Measurements from ENCODE around the gene ZMAT2. TPM values are rescaled to one million over a fixed set of nuclear protein-coding genes. Genes with fewer than 3 reads are reported as not detected.
A peak's percentile ranks its signal among the peaks of the same experiment; 100 is the strongest.
"Not testable (repeated sequence)": the region's sequence is repeated elsewhere in the genome, so short reads cannot be mapped to it uniquely, and the experiment has no call there.

ZMAT2 gene
- total RNA-seq (2014; rRNA removed; shearing (Covaris generic)), result 99.1 and 114 TPM in 2 replicates

GRCh38 chr5:140700177-140701144 lies at the start of gene ZMAT2:
TSS of gene ZMAT2 (plus strand) at chr5:140700447. CDS start at chr5:140700461, 14 bp downstream.
- no peak within 1 kb of the TSS for H3K27ac ChIP-seq
- H3K9me3 ChIP-seq (replicated peaks), result no peaks in the 10 kb centered on the region
- peaks cover 94% of the 10 kb centered on the region for H3K36me3 ChIP-seq
- peak within 1 kb of the TSS; percentile 53 for H3K4me3 ChIP-seq
- H3K27me3 ChIP-seq (replicated peaks), result no peaks in the 10 kb centered on the region
- peaks cover 8% of the 10 kb centered on the region for H3K4me1 ChIP-seq (replicated peaks)
- peak; percentile 90 to 98 for DNase-seq (ENCODE audit: low read depth in 1 of 2, low spot score in 2 of 2)

GRCh38 chr5:140658870-140659269 lies 41.4 kb upstream of the ZMAT2 start:
- H3K4me3 ChIP-seq, result no peak overlapping the region
- DNase-seq (ENCODE audit: low read depth in 1 of 2, low spot score in 2 of 2), result no peak
- peaks cover 5% of the 10 kb centered on the region for H3K4me1 ChIP-seq (replicated peaks)
- no peaks in the 10 kb centered on the region for H3K9me3 ChIP-seq (replicated peaks)
- no peaks in the 10 kb centered on the region for H3K27me3 ChIP-seq (replicated peaks)
- peaks cover 92% of the 10 kb centered on the region for H3K36me3 ChIP-seq
- H3K27ac ChIP-seq, result no peak overlapping the region

- not testable (repeated sequence) for H3K27me3 ChIP-seq (replicated peaks); H3K27ac ChIP-seq; DNase-seq (ENCODE audit: low read depth in 1 of 2, low spot score in 2 of 2); H3K4me3 ChIP-seq; H3K4me1 ChIP-seq (replicated peaks); H3K9me3 ChIP-seq (replicated peaks)
- H3K36me3 ChIP-seq, result peaks cover 82% of the 10 kb centered on the region
These were observed 39.9 kb upstream of the ZMAT2 start for GRCh38 chr5:140660371-140660770.

GRCh38 chr5:140664030-140664358 lies 36.3 kb upstream of the ZMAT2 start:
- Histone ChIP-seq H3K36me3 (peaks cover 82% of the 10 kb centered on the region), H3K4me3 (peak overlapping the region; percentile 60)
- DNase-seq (ENCODE audit: low read depth in 1 of 2, low spot score in 2 of 2), result no peak

GRCh38 chr5:140664359-140665119 lies 35.7 kb upstream of the ZMAT2 start, which contains the start of gene WDR55:
TSS of gene WDR55 (plus strand) at chr5:140664904. CDS start at chr5:140664913, 9 bp downstream.
- peaks cover 13% of the 10 kb centered on the region for H3K4me1 ChIP-seq (replicated peaks)
- peaks cover 82% of the 10 kb centered on the region for H3K36me3 ChIP-seq
- no peaks in the 10 kb centered on the region for H3K27me3 ChIP-seq (replicated peaks)
- H3K9me3 ChIP-seq (replicated peaks), result no peaks in the 10 kb centered on the region
- peak within 1 kb of the TSS; percentile 51 for H3K27ac ChIP-seq
- H3K4me3 ChIP-seq, result peak within 1 kb of the TSS; percentile 60
- peak; percentile 98 to 99 for DNase-seq (ENCODE audit: low read depth in 1 of 2, low spot score in 2 of 2)

More at GRCh38 chr5:140664030-140664358, 36.3 kb upstream of the ZMAT2 start:
- no peaks in the 10 kb centered on the region for H3K9me3 ChIP-seq (replicated peaks)
- H3K27ac ChIP-seq, result peak overlapping the region; percentile 51
- H3K27me3 ChIP-seq (replicated peaks), result no peaks in the 10 kb centered on the region
- peaks cover 13% of the 10 kb centered on the region for H3K4me1 ChIP-seq (replicated peaks)

GRCh38 chr5:140671035-140671434 lies 29.2 kb upstream of the ZMAT2 start:
- H3K36me3 ChIP-seq, result peaks cover 98% of the 10 kb centered on the region
- not testable (repeated sequence) for H3K4me1 ChIP-seq (replicated peaks); H3K4me3 ChIP-seq; H3K27me3 ChIP-seq (replicated peaks); DNase-seq (ENCODE audit: low read depth in 1 of 2, low spot score in 2 of 2); H3K9me3 ChIP-seq (replicated peaks); H3K27ac ChIP-seq

GRCh38 chr5:140671472-140672125 lies 28.6 kb upstream of the ZMAT2 start:
- H3K27me3 ChIP-seq (replicated peaks), result no peaks in the 10 kb centered on the region
- H3K36me3 ChIP-seq, result peaks cover 98% of the 10 kb centered on the region
- no peak overlapping the region for H3K27ac ChIP-seq
- H3K4me1 ChIP-seq (replicated peaks), result no peaks in the 10 kb centered on the region
- no peaks in the 10 kb centered on the region for H3K9me3 ChIP-seq (replicated peaks)
- no peak for DNase-seq (ENCODE audit: low read depth in 1 of 2, low spot score in 2 of 2)
- H3K4me3 ChIP-seq, result no peak overlapping the region

- Histone ChIP-seq H3K4me3 (no peak overlapping the region), H3K4me1 (replicated peaks) (no peaks in the 10 kb centered on the region), H3K36me3 (peaks cover 98% of the 10 kb centered on the region), H3K27me3 (replicated peaks) (no peaks in the 10 kb centered on the region), H3K27ac (no peak overlapping the region), H3K9me3 (replicated peaks) (no peaks in the 10 kb centered on the region)
- no peak for DNase-seq (ENCODE audit: low read depth in 1 of 2, low spot score in 2 of 2)
These were observed 27.6 kb upstream of the ZMAT2 start for GRCh38 chr5:140672455-140673186.

- Histone ChIP-seq H3K36me3 (peaks cover 98% of the 10 kb centered on the region), H3K4me1 (replicated peaks) (no peaks in the 10 kb centered on the region), H3K27ac (no peak within 1 kb of the TSS), H3K9me3 (replicated peaks) (no peaks in the 10 kb centered on the region), H3K27me3 (replicated peaks) (no peaks in the 10 kb centered on the region), H3K4me3 (no peak within 1 kb of the TSS)
- DNase-seq (ENCODE audit: low read depth in 1 of 2, low spot score in 2 of 2), result peak in 1 of 2 experiments; percentile 51
These were observed 26.9 kb upstream of the ZMAT2 start, which contains the start of gene DND1 for GRCh38 chr5:140673187-140673976. TSS of gene DND1 (minus strand) at chr5:140673576. CDS start at chr5:140673542, 34 bp downstream.

GRCh38 chr5:140674211-140674610 lies 26.0 kb upstream of the ZMAT2 start:
- no peaks in the 10 kb centered on the region for H3K9me3 ChIP-seq (replicated peaks)
- no peak overlapping the region for H3K4me3 ChIP-seq
- peaks cover 98% of the 10 kb centered on the region for H3K36me3 ChIP-seq
- no peaks in the 10 kb centered on the region for H3K4me1 ChIP-seq (replicated peaks)
- no peak overlapping the region for H3K27ac ChIP-seq
- H3K27me3 ChIP-seq (replicated peaks), result no peaks in the 10 kb centered on the region
- no peak for DNase-seq (ENCODE audit: low read depth in 1 of 2, low spot score in 2 of 2)

- H3K27ac ChIP-seq, result no peak overlapping the region
- no peaks in the 10 kb centered on the region for H3K27me3 ChIP-seq (replicated peaks)
- H3K36me3 ChIP-seq, result peaks cover 98% of the 10 kb centered on the region
- no peak overlapping the region for H3K4me3 ChIP-seq
- H3K9me3 ChIP-seq (replicated peaks), result no peaks in the 10 kb centered on the region
- DNase-seq (ENCODE audit: low read depth in 1 of 2, low spot score in 2 of 2), result no peak
- H3K4me1 ChIP-seq (replicated peaks), result no peaks in the 10 kb centered on the region
These were observed 25.6 kb upstream of the ZMAT2 start for GRCh38 chr5:140674629-140675028.

- no peak overlapping the region for H3K4me3 ChIP-seq
- H3K36me3 ChIP-seq, result peaks cover 100% of the 10 kb centered on the region
- no peaks in the 10 kb centered on the region for H3K9me3 ChIP-seq (replicated peaks)
- H3K27ac ChIP-seq, result no peak overlapping the region
- no peaks in the 10 kb centered on the region for H3K27me3 ChIP-seq (replicated peaks)
- H3K4me1 ChIP-seq (replicated peaks), result no peaks in the 10 kb centered on the region
- DNase-seq (ENCODE audit: low read depth in 1 of 2, low spot score in 2 of 2), result no peak
These were observed 22.3 kb upstream of the ZMAT2 start for GRCh38 chr5:140677947-140678346.

Measured in SJSA1 (cell line).